HepG2 (cell line): ENCODE measurements around the gene PDHX. TPM values are rescaled to one million over a fixed set of nuclear protein-coding genes. Genes with fewer than 3 reads are reported as not detected.

ENCODE experiments used
- ATAC-seq: fragments of 200-7000 bp; cut with Tn5 transposase; 3 replicates; pipeline ENCODE4 v1.9.1; 2020; ENCODE audit warnings: mild to moderate bottlenecking, moderate library complexity
- BruUV-seq: library from RNA; stranded (reverse); fragments of 400-500 nt; replicated peaks from 2 replicates; lab custom pipeline; 2021; lab: Mats Ljungman, UMichigan
- CTCF ChIA-PET: fragments of 300-600 bp; formaldehyde crosslinking; extraction: SDS; loops from one replicate; lab custom pipeline; 2021; ENCODE audit warnings: low total read pairs, inconsistent platforms, low intra/inter-chr PET ratio; lab: Yijun Ruan, JAX
- POLR2A ChIA-PET: fragments of 350-600 bp; sonication (Branson Sonifier 250); formaldehyde crosslinking; loops from one replicate; lab custom pipeline; 2020; ENCODE audit warnings: antibody characterized with exemption, inconsistent platforms; lab: Yijun Ruan, JAX
- DNase-seq: peaks from one replicate; pipeline ENCODE4 v3.0.0-alpha.2; 2015; ENCODE audit warnings: low spot score
- FAIRE-seq: peaks from 3 replicates; lab custom pipeline; 2011; peaks lifted over from hg19 to GRCh38; lab: Jason Lieb, UNC
- H2AFZ ChIP-seq: one replicate; pipeline ENCODE4 v1.6.1; 2011; ENCODE audit warnings: low read length, inconsistent platforms
- H3K27ac ChIP-seq: fragments of 300-600 bp; 3 replicates; pipeline ENCODE4 v1.8.0; 2011; ENCODE audit warnings: mixed run types, mild to moderate bottlenecking, mixed read lengths, low read length, inconsistent platforms; ENCODE audit not compliant: insufficient read depth; ENCODE audit errors: extremely low read length
- H3K27me3 ChIP-seq, 2 experiments: fragments of 200-600 bp in 1 of 2; 2 replicates in 1 of 2; 3 replicates in 1 of 2; pipeline versions ENCODE4 v1.6.0 to v1.8.0; 2011; ENCODE audit warnings: low read length in 2 of 2, mild to moderate bottlenecking in 2 of 2, moderate library complexity in 2 of 2, inconsistent platforms in 1 of 2; ENCODE audit not compliant: insufficient read depth in 2 of 2, control insufficient read depth in 1 of 2
- H3K36me3 ChIP-seq, 2 experiments: fragments of 200-600 bp in 1 of 2; replicated peaks in 1 of 2; 2 replicates in 1 of 2; 3 replicates in 1 of 2; pipeline versions ENCODE4 v1.5.1 to v1.8.0; 2011; ENCODE audit warnings: low read length in 2 of 2, inconsistent platforms in 1 of 2; ENCODE audit not compliant: insufficient read depth in 2 of 2, control insufficient read depth in 1 of 2
- H3K4me1 ChIP-seq: 2 replicates; pipeline ENCODE4 v1.5.1; 2012; ENCODE audit warnings: low read length, inconsistent platforms; ENCODE audit not compliant: insufficient read depth
- H3K4me2 ChIP-seq: 2 replicates; pipeline ENCODE4 v1.6.0; 2011; ENCODE audit warnings: low read depth, low read length, inconsistent platforms
- H3K4me3 ChIP-seq, 3 experiments: fragments of 200-600 bp in 1 of 3; sonication (generic), shearing (Covaris generic) in 1 of 3; replicated peaks in 1 of 3; 2 replicates each; pipeline ENCODE4 v1.5.1; 2011 to 2016; ENCODE audit warnings: low read length in 3 of 3, inconsistent platforms in 2 of 3, low read depth in 2 of 3, mild to moderate bottlenecking in 2 of 3, control low read depth in 1 of 3, mixed read lengths in 1 of 3; ENCODE audit not compliant: insufficient read depth in 1 of 3
- H3K79me2 ChIP-seq: one replicate; pipeline ENCODE4 v1.6.1; 2011; ENCODE audit warnings: low read length, inconsistent platforms; ENCODE audit not compliant: insufficient read depth
- H3K9ac ChIP-seq: 2 replicates; pipeline ENCODE4 v1.6.0; 2011; ENCODE audit warnings: mild to moderate bottlenecking, low read depth, low read length, inconsistent platforms; ENCODE audit not compliant: insufficient read depth
- H3K9me3 ChIP-seq: 2 replicates; pipeline ENCODE4 v1.5.1; 2012; ENCODE audit warnings: mild to moderate bottlenecking, low read length
- H4K20me1 ChIP-seq: 2 replicates; pipeline ENCODE4 v1.6.0; 2011; ENCODE audit warnings: inconsistent platforms, mild to moderate bottlenecking, low read length, moderate library complexity; ENCODE audit not compliant: insufficient read depth
- CHD4 ChIP-seq: fragments of 200-600 bp; sonication (generic); IDR thresholded peaks from 2 replicates; pipeline ENCODE4 v1.7.0; 2017; ENCODE audit warnings: mild to moderate bottlenecking, low read length, borderline replicate concordance
- ELF3 ChIP-seq: IDR thresholded peaks from 2 replicates; pipeline ENCODE4 v1.6.1; 2016; ENCODE audit warnings: missing genetic modification reagents, missing compliant biosample characterization
- MAFK ChIP-seq, 2 experiments: IDR thresholded peaks in 1 of 2; conservative IDR thresholded peaks in 1 of 2; 2 replicates each; pipeline ENCODE4 v1.6.1; 2011; ENCODE audit warnings: improper control_type of control experiment in 2 of 2, low read length in 2 of 2
- MED1 ChIP-seq: sonication (generic); formaldehyde crosslinking; IDR thresholded peaks from 2 replicates; pipeline ENCODE4 v1.4.0; 2020; ENCODE audit warnings: missing genetic modification reagents
- MZF1 ChIP-seq: sonication (generic); formaldehyde crosslinking; IDR thresholded peaks from 2 replicates; pipeline ENCODE4 v1.8.1; 2023; ENCODE audit warnings: mild to moderate bottlenecking, missing genetic modification reagents, borderline replicate concordance
- PRMT3 ChIP-seq: sonication (generic); formaldehyde crosslinking; IDR thresholded peaks from 2 replicates; pipeline ENCODE4 v1.8.1; 2022; ENCODE audit warnings: low read depth, mild to moderate bottlenecking, moderate library complexity, missing genetic modification reagents, borderline replicate concordance
- RBFOX2 ChIP-seq: fragments of 200-400 bp; formaldehyde crosslinking; IDR thresholded peaks from 2 replicates; pipeline ENCODE4 v1.6.1; 2017; ENCODE audit warnings: low read depth, mild to moderate bottlenecking, low read length
- SMAD3 ChIP-seq: sonication (generic); formaldehyde crosslinking; IDR thresholded peaks from 2 replicates; pipeline ENCODE4 v1.4.0; 2020; ENCODE audit warnings: missing genetic modification reagents
- SP1 ChIP-seq, 2 experiments: fragments of 450-650 bp in 1 of 2; sonication (generic) in 1 of 2; formaldehyde crosslinking in 1 of 2; IDR thresholded peaks; 2 replicates each; pipeline versions ENCODE4 v1.4.0 to v1.6.1; 2016 to 2020; ENCODE audit warnings: missing genetic modification reagents in 1 of 2
- ZNF264 ChIP-seq: sonication (generic); formaldehyde crosslinking; IDR thresholded peaks from 2 replicates; pipeline ENCODE4 v1.4.0; 2020; ENCODE audit warnings: missing genetic modification reagents
- ZNF550 ChIP-seq: sonication (generic); formaldehyde crosslinking; IDR thresholded peaks from 2 replicates; pipeline ENCODE4 v1.4.0; 2020; ENCODE audit warnings: mild to moderate bottlenecking, missing genetic modification reagents, borderline replicate concordance
- WGBS: methylation state at CpG from one replicate; pipeline ENCODE4 v1.1.6; 2017; ENCODE audit warnings: low lambda C conversion rate; 5-methylcytosine and 5-hydroxymethylcytosine counted together
- in situ Hi-C: cut with HindIII; loops from 2 replicates; pipeline ENCODE4 v1.10.0; 2017; ENCODE audit warnings: low pct_unique_long_range_greater_than_20kb; ENCODE audit not compliant: extremely low pct_ligation_motif_present
- intact Hi-C: fragments of 100-400 bp; cut with micrococcal nuclease; formaldehyde crosslinking; loops from one replicate; pipeline ENCODE4 v1.10.0; 2022; ENCODE audit not compliant: unreplicated experiment
- polyA plus RNA-seq, 8 experiments: library from polyadenylated mRNA; depleted of rRNA in 3 of 8; stranded (reverse) in 7 of 8; unstranded in 1 of 8; fragments of >200 nt; fragmentation: Illumina TruSeq in 4 of 8; extraction: Trizol in 4 of 8; gene quantifications; 2 replicates each; pipeline versions ENCODE4 v1.2.1 to v1.2.3, GENCODE V29; 2011 to 2016; ENCODE audit warnings: low read depth in 4 of 8, missing spikeins in 1 of 8, mixed read lengths in 1 of 8; ENCODE audit not compliant: insufficient read depth in 1 of 8
- total RNA-seq, 5 experiments: library from RNA; depleted of rRNA; stranded (reverse); fragments of >200 nt; fragmentation: Illumina TruSeq; extraction: Trizol; gene quantifications; 2 replicates each; pipeline ENCODE4 v1.2.3, GENCODE V29; 2016; ENCODE audit warnings: low read depth in 1 of 5
- TF ChIP-seq, protein P1 (sequence below): sonication (generic); formaldehyde crosslinking; IDR thresholded peaks from 2 replicates; pipeline ENCODE4 v1.8.0; 2022; ENCODE audit warnings: mild to moderate bottlenecking, missing genetic modification reagents; ENCODE audit not compliant: insufficient replicate concordance
- TF ChIP-seq, protein P2 (sequence below): sonication (generic); formaldehyde crosslinking; IDR thresholded peaks from 2 replicates; pipeline ENCODE4 v1.8.1; 2023; ENCODE audit warnings: missing genetic modification reagents, mild to moderate bottlenecking, borderline replicate concordance
- TF ChIP-seq, protein P3 (sequence below): sonication (generic); formaldehyde crosslinking; IDR thresholded peaks from 2 replicates; pipeline ENCODE4 v1.8.1; 2023; ENCODE audit warnings: missing genetic modification reagents, inconsistent platforms, borderline replicate concordance

Gene PDHX
- total and polyA plus RNA-seq, 2 of the 13 experiments (the other 11 are each of a cell fraction or from before 2014, with no cell fraction given): 41.0 to 73.8 TPM

DNA sequence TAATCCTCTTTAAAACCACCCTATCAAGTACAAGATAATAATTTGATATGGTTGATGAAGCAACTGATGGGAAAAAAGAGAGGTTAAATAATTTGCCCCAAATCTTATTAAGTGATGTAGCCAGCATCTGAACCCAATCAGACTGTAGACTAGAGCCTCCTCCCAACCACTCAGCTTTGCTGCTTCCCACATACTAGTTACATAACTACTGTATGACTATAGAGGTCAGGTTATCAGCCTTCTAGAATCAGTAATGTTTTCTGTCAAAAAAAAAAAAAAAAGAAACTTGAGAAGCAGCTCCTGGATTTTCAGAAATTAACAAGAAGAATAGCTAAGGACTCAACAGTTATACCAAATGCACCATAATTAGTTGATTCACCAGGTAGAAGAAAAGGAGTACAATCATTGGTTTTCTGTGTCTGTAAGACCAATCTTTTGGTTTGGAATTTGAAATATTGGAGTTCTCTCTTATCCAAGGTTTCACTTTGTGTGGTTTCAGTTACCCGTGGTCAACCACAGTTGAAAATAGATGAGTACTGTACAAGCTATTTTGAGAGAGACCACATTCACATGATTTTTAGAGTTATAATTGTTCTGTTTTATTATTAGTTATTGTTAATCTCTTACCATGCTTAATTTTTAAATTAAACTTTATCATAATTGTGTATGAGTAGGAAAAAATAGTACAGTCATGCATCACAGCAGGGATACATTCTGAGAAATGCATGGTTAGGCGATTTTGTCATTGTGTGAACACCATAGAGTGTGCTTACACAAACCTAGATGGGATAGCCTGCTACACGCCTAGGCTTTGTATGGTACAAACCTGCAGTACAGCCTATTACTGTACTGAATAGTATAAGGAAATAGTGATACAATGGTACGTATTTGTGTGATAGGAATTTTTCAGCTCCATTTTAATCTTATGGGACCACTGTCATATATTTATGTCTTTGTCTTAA, 72.2 kb downstream of the PDHX start:
- H3K9me3 ChIP-seq: no peaks in the 10 kb centered on the region
- 98% methylated on average over 4 of the region's 4 CpGs for WGBS
- TF ChIP-seq SP1 (IDR thresholded peaks at IDR 0.05) (no peak), SP1 (CRISPR knock-in tag; IDR thresholded peaks at IDR 0.05) (no peak), ELF3 (CRISPR knock-in tag) (no peak)

DNA sequence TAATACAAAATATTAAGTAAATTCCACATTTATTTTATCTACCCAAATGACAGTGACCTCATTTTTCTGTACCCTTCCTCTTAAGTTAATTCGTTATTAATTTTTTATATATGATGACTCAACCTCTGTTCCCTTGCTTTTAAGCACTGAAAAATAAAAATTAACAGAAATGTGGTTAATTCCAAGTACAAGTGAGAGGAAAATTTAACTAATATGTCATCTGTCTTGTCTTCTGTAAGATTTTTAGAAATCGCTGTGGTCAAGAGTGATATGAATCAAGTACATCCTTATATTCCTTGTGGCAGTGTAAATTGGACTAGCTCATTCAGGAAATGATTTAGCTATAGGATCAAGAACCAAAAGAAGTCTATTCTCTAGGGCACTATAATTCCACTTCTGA, 74.5 kb downstream of the PDHX start:
- FAIRE-seq (no peak), DNase-seq (no peak), ATAC-seq (no peak)
- Histone ChIP-seq H3K9ac (no peak overlapping the region), H3K79me2 (no peaks in the 10 kb centered on the region), H3K27me3 (no peaks in the 10 kb centered on the region), H3K4me1 (no peaks in the 10 kb centered on the region), H4K20me1 (no peaks in the 10 kb centered on the region), H3K36me3 (peaks cover 4 to 31% of the 10 kb centered on the region in 2 experiments; a peak in 3 of 5 replicates), H3K4me3 (no peak overlapping the region), H2AFZ (no peak overlapping the region), H3K27ac (no peak overlapping the region), H3K4me2 (no peak overlapping the region), H3K9me3 (no peaks in the 10 kb centered on the region)
- WGBS: 96% methylated on average over 2 of the region's 2 CpGs
- POLR2A ChIA-PET: no interaction called here
- in situ Hi-C loops (no loop called here), intact Hi-C loops (no loop called here)
- no TSS peak for BruUV-seq
- CTCF ChIA-PET: no interaction called here
- TF ChIP-seq MAFK (conservative IDR thresholded peaks at IDR 0.05 in 1 of 2, IDR thresholded peaks at IDR 0.05 in 1 of 2; ENCODE audit: low read length in 2 of 2) (no peak), MED1 (CRISPR knock-in tag) (no peak), CHD4 (no peak), ZNF550 (CRISPR knock-in tag) (no peak), MZF1 (CRISPR knock-in tag) (no peak), PRMT3 (CRISPR knock-in tag) (no peak), RBFOX2 (no peak), ZNF264 (CRISPR knock-in tag) (no peak), SMAD3 (CRISPR knock-in tag) (no peak)
- TF ChIP-seq, protein P1, sequence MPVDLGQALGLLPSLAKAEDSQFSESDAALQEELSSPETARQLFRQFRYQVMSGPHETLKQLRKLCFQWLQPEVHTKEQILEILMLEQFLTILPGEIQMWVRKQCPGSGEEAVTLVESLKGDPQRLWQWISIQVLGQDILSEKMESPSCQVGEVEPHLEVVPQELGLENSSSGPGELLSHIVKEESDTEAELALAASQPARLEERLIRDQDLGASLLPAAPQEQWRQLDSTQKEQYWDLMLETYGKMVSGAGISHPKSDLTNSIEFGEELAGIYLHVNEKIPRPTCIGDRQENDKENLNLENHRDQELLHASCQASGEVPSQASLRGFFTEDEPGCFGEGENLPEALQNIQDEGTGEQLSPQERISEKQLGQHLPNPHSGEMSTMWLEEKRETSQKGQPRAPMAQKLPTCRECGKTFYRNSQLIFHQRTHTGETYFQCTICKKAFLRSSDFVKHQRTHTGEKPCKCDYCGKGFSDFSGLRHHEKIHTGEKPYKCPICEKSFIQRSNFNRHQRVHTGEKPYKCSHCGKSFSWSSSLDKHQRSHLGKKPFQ: no peak
- TF ChIP-seq, protein P2, sequence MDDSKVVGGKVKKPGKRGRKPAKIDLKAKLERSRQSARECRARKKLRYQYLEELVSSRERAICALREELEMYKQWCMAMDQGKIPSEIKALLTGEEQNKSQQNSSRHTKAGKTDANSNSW (CRISPR knock-in tag): no peak
- TF ChIP-seq, protein P3, sequence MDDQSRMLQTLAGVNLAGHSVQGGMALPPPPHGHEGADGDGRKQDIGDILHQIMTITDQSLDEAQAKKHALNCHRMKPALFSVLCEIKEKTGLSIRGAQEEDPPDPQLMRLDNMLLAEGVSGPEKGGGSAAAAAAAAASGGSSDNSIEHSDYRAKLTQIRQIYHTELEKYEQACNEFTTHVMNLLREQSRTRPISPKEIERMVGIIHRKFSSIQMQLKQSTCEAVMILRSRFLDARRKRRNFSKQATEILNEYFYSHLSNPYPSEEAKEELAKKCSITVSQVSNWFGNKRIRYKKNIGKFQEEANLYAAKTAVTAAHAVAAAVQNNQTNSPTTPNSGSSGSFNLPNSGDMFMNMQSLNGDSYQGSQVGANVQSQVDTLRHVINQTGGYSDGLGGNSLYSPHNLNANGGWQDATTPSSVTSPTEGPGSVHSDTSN: no peak

More for the DNA sequence above, 72.2 kb downstream of the PDHX start:
- H3K4me1 ChIP-seq: no peaks in the 10 kb centered on the region
- no peak overlapping the region for H3K27ac ChIP-seq
- FAIRE-seq: no peak
- DNase-seq: no peak
- no peak for ATAC-seq
- no peaks in the 10 kb centered on the region for H4K20me1 ChIP-seq
- no peak overlapping the region for H3K4me2 ChIP-seq
- BruUV-seq: no TSS peak
- CTCF ChIA-PET: no interaction called here
- no peaks in the 10 kb centered on the region for H3K79me2 ChIP-seq
- H3K36me3 ChIP-seq: peaks cover 3 to 41% of the 10 kb centered on the region in 2 experiments; a peak in 4 of 5 replicates
- H2AFZ ChIP-seq: no peak overlapping the region
- POLR2A ChIA-PET: interaction anchor here (0.7 kb wide), 1 partner anchor 486 kb away, joined by 3 read pairs; no protein-coding TSS in a partner anchor
- H3K9ac ChIP-seq: no peak overlapping the region
- intact Hi-C loops (no loop called here), in situ Hi-C loops (no loop called here)
- no peaks in the 10 kb centered on the region for H3K27me3 ChIP-seq
- no peak overlapping the region for H3K4me3 ChIP-seq
